Measurements from ENCODE around the gene CCSER1. TPM values are rescaled to one million over a fixed set of nuclear protein-coding genes. Genes with fewer than 3 reads are reported as not detected.

The CCSER1 gene
- total RNA-seq, 4 donors from 2014 or later, result 13.3 to 54.6 (median 34.0) TPM

- TF ChIP-seq, protein P1, sequence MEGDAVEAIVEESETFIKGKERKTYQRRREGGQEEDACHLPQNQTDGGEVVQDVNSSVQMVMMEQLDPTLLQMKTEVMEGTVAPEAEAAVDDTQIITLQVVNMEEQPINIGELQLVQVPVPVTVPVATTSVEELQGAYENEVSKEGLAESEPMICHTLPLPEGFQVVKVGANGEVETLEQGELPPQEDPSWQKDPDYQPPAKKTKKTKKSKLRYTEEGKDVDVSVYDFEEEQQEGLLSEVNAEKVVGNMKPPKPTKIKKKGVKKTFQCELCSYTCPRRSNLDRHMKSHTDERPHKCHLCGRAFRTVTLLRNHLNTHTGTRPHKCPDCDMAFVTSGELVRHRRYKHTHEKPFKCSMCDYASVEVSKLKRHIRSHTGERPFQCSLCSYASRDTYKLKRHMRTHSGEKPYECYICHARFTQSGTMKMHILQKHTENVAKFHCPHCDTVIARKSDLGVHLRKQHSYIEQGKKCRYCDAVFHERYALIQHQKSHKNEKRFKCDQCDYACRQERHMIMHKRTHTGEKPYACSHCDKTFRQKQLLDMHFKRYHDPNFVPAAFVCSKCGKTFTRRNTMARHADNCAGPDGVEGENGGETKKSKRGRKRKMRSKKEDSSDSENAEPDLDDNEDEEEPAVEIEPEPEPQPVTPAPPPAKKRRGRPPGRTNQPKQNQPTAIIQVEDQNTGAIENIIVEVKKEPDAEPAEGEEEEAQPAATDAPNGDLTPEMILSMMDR (IDR thresholded peaks at IDR 0.05), result no peak
- Histone ChIP-seq H3K4me1 (no peaks in the 10 kb centered on the region), H3K36me3 (no peaks in the 10 kb centered on the region), H3K27ac (no peak overlapping the region), H3K4me3 (no peak overlapping the region), H3K9me3 (no peaks in the 10 kb centered on the region), H3K27me3 (no peaks in the 10 kb centered on the region)
- WGBS, 2 donors (ENCODE audit: low coverage in 1 of 2), result 93 to 96% methylated on average over 2 of the region's 2 CpGs
- intact Hi-C loops (cut with DNase I; ENCODE audit: low total_unique reads) (no loop called here), in situ Hi-C loops (cut with MboI; ENCODE audit: low pct_ligation_motif_present in 1 of 4, low pct_unique_long_range_greater_than_20kb in 1 of 4, low sequenced_read_pairs in 3 of 4) (no loop called here)
- DNase-seq, result no peak
Measured at GRCh38 chr4:90444904-90445303, 317.7 kb downstream of the CCSER1 start.

- 83 to 86% methylated on average over 2 of the region's 2 CpGs for WGBS, 2 donors (ENCODE audit: low coverage in 1 of 2)
- Histone ChIP-seq H3K27ac (no peak overlapping the region), H3K36me3 (no peaks in the 10 kb centered on the region), H3K4me1 (no peaks in the 10 kb centered on the region), H3K9me3 (no peaks in the 10 kb centered on the region), H3K4me3 (no peak overlapping the region), H3K27me3 (no peaks in the 10 kb centered on the region)
- intact Hi-C loops (cut with DNase I; ENCODE audit: low total_unique reads) (no loop called here), in situ Hi-C loops (cut with MboI; ENCODE audit: low pct_ligation_motif_present in 1 of 4, low pct_unique_long_range_greater_than_20kb in 1 of 4, low sequenced_read_pairs in 3 of 4) (no loop called here)
- TF ChIP-seq POLR2A (IDR thresholded peaks at IDR 0.05) (no peak), EP300 (IDR thresholded peaks at IDR 0.05; ENCODE audit: low read depth) (no peak), POLR2AphosphoS5 (IDR thresholded peaks at IDR 0.05) (no peak)
- TF ChIP-seq, protein P1 (IDR thresholded peaks at IDR 0.05), result no peak
- no peak for DNase-seq
Measured at GRCh38 chr4:90445380-90445779, 318.2 kb downstream of the CCSER1 start.

GRCh38 chr4:90449626-90450025, 322.4 kb downstream of the CCSER1 start:
- DNase-seq, result no peak
- H3K36me3 ChIP-seq, result no peaks in the 10 kb centered on the region
- in situ Hi-C loops (cut with MboI; ENCODE audit: low pct_ligation_motif_present in 1 of 4, low pct_unique_long_range_greater_than_20kb in 1 of 4, low sequenced_read_pairs in 3 of 4), result no loop called here
- TF ChIP-seq POLR2AphosphoS5 (IDR thresholded peaks at IDR 0.05), result no peak
- TF ChIP-seq EP300 (IDR thresholded peaks at IDR 0.05; ENCODE audit: low read depth), result no peak
- TF ChIP-seq POLR2A (IDR thresholded peaks at IDR 0.05), result no peak
- TF ChIP-seq, protein P1 (IDR thresholded peaks at IDR 0.05), result no peak
- intact Hi-C loops (cut with DNase I; ENCODE audit: low total_unique reads), result no loop called here
- WGBS, 2 donors (ENCODE audit: low coverage in 1 of 2), result 91% methylated on average over 2 of the region's 2 CpGs; no CpG with 5 or more reads in 1 of the 2 donors
- no peak overlapping the region for H3K4me3 ChIP-seq
- no peak overlapping the region for H3K27ac ChIP-seq
- H3K27me3 ChIP-seq, result no peaks in the 10 kb centered on the region
- no peaks in the 10 kb centered on the region for H3K4me1 ChIP-seq
- no peaks in the 10 kb centered on the region for H3K9me3 ChIP-seq

- TF ChIP-seq, protein P1 (IDR thresholded peaks at IDR 0.05), result no peak
- no peak for TF ChIP-seq EP300 (IDR thresholded peaks at IDR 0.05; ENCODE audit: low read depth)
- no peak for TF ChIP-seq POLR2A (IDR thresholded peaks at IDR 0.05)
- no peak for TF ChIP-seq POLR2AphosphoS5 (IDR thresholded peaks at IDR 0.05)
- no peak for DNase-seq
- Histone ChIP-seq H3K4me1 (no peaks in the 10 kb centered on the region), H3K9me3 (no peaks in the 10 kb centered on the region), H3K4me3 (no peak overlapping the region), H3K36me3 (no peaks in the 10 kb centered on the region), H3K27ac (no peak overlapping the region), H3K27me3 (no peaks in the 10 kb centered on the region)
- in situ Hi-C loops (cut with MboI; ENCODE audit: low pct_ligation_motif_present in 1 of 4, low pct_unique_long_range_greater_than_20kb in 1 of 4, low sequenced_read_pairs in 3 of 4) (no loop called here), intact Hi-C loops (cut with DNase I; ENCODE audit: low total_unique reads) (no loop called here)
- 97% methylated on average over 11 of the region's 11 CpGs; no CpG with 5 or more reads in 1 of the 2 donors for WGBS, 2 donors (ENCODE audit: low coverage in 1 of 2)
Measured at GRCh38 chr4:90456891-90457290, 329.7 kb downstream of the CCSER1 start.
